IMR-90 (cell line): ENCODE results near the gene SLC9A9. TPM values are rescaled to one million over a fixed set of nuclear protein-coding genes. Genes with fewer than 3 reads are reported as not detected.

ENCODE experiments used
- ATAC-seq: fragments of 200-7000 bp; cut with Tn5 transposase; 2 replicates; pipeline ENCODE4 v1.9.1; 2020; ENCODE audit warnings: low read depth, mild to moderate bottlenecking, moderate library complexity
- BruUV-seq: library from RNA; stranded (reverse); fragments of 400-500 nt; replicated peaks from 2 replicates; lab custom pipeline; 2021; lab: Mats Ljungman, UMichigan
- CTCF ChIA-PET: fragments of 300-600 bp; formaldehyde crosslinking; extraction: SDS; loops from one replicate; lab custom pipeline; 2021; ENCODE audit warnings: antibody characterized with exemption; lab: Yijun Ruan, JAX
- POLR2A ChIA-PET: fragments of 300-600 bp; sonication (Branson Sonifier 250); formaldehyde crosslinking; loops from one replicate; lab custom pipeline; 2022; ENCODE audit warnings: antibody characterized with exemption; ENCODE audit not compliant: unreplicated experiment; lab: Charles Lee
- DNase-seq: peaks from one replicate; pipeline ENCODE4 v3.0.0; 2013
- H2AFZ ChIP-seq: replicated peaks from 2 replicates; pipeline ENCODE3; 2013; ENCODE audit warnings: low read length, mild to moderate bottlenecking; ENCODE audit not compliant: poor library complexity
- H2AK5ac ChIP-seq: 2 replicates; pipeline ENCODE4 v1.6.1; 2013; ENCODE audit warnings: low read depth, low read length, inconsistent platforms
- H2AK9ac ChIP-seq: replicated peaks from 2 replicates; pipeline ENCODE3; 2013; ENCODE audit warnings: mild to moderate bottlenecking, low read depth, low read length, moderate library complexity; ENCODE audit not compliant: poor library complexity
- H2BK120ac ChIP-seq: 2 replicates; pipeline ENCODE4 v1.6.1; 2013; ENCODE audit warnings: low read depth, low read length, inconsistent platforms
- H2BK15ac ChIP-seq: 3 replicates; pipeline ENCODE4 v1.6.1; 2013; ENCODE audit warnings: low read depth, low read length, inconsistent platforms
- H2BK20ac ChIP-seq: 2 replicates; pipeline ENCODE4 v1.6.1; 2013; ENCODE audit warnings: low read depth, mild to moderate bottlenecking, inconsistent platforms, low read length, moderate library complexity
- H2BK5ac ChIP-seq: 2 replicates; pipeline ENCODE4 v1.6.1; 2013; ENCODE audit warnings: mild to moderate bottlenecking, low read depth, low read length, inconsistent platforms; ENCODE audit not compliant: poor library complexity, severe bottlenecking
- H3K14ac ChIP-seq: replicated peaks from 2 replicates; pipeline ENCODE4 v1.6.1; 2013; ENCODE audit warnings: low read depth, low read length, inconsistent platforms
- H3K18ac ChIP-seq: 2 replicates; pipeline ENCODE4 v1.6.1; 2013; ENCODE audit warnings: low read depth, low read length, control low read depth
- H3K23ac ChIP-seq: 2 replicates; pipeline ENCODE4 v1.6.1; 2013; ENCODE audit warnings: low read depth, low read length, inconsistent platforms
- H3K27ac ChIP-seq: 2 replicates; pipeline ENCODE4 v1.5.1; 2013; ENCODE audit warnings: mild to moderate bottlenecking, control low read depth, low read length; ENCODE audit not compliant: insufficient read depth
- H3K27me3 ChIP-seq: 2 replicates; pipeline ENCODE4 v1.6.1; 2013; ENCODE audit warnings: low read length; ENCODE audit not compliant: control insufficient read depth, insufficient read depth
- H3K36me3 ChIP-seq: 2 replicates; pipeline ENCODE4 v1.6.1; 2013; ENCODE audit warnings: low read length, mixed read lengths; ENCODE audit not compliant: control insufficient read depth, insufficient read depth
- H3K4ac ChIP-seq: 2 replicates; pipeline ENCODE4 v1.6.1; 2013; ENCODE audit warnings: low read depth, low read length, inconsistent platforms
- H3K4me1 ChIP-seq: 2 replicates; pipeline ENCODE4 v1.6.1; 2013; ENCODE audit warnings: low read length, mixed read lengths; ENCODE audit not compliant: control insufficient read depth, insufficient read depth
- H3K4me2 ChIP-seq: 2 replicates; pipeline ENCODE4 v1.6.1; 2013; ENCODE audit warnings: low read depth, mild to moderate bottlenecking, control low read depth, low read length, moderate library complexity
- H3K4me3 ChIP-seq: 2 replicates; pipeline ENCODE4 v1.5.1; 2013; ENCODE audit warnings: low read depth, mild to moderate bottlenecking, control low read depth, low read length, moderate library complexity; ENCODE audit not compliant: insufficient read depth
- H3K56ac ChIP-seq: 2 replicates; pipeline ENCODE4 v1.6.1; 2013; ENCODE audit warnings: low read length, inconsistent platforms; ENCODE audit not compliant: insufficient read depth; ENCODE audit errors: extremely low read depth
- H3K79me1 ChIP-seq, 2 experiments: 2 replicates each; pipeline ENCODE4 v1.6.1; 2013; ENCODE audit warnings: low read length in 2 of 2, inconsistent platforms in 1 of 2, low read depth in 1 of 2
- H3K9ac ChIP-seq: 2 replicates; pipeline ENCODE4 v1.6.1; 2013; ENCODE audit warnings: low read depth, low read length, control low read depth
- H3K9me1 ChIP-seq: 2 replicates; pipeline ENCODE4 v1.6.1; 2013; ENCODE audit warnings: low read length, inconsistent platforms; ENCODE audit not compliant: insufficient read depth
- H3K9me3 ChIP-seq: 2 replicates; pipeline ENCODE4 v1.6.1; 2013; ENCODE audit warnings: low read length; ENCODE audit not compliant: control insufficient read depth, insufficient read depth
- H4K20me1 ChIP-seq: 2 replicates; pipeline ENCODE4 v1.6.1; 2013; ENCODE audit warnings: low read length, inconsistent platforms; ENCODE audit not compliant: insufficient read depth
- H4K5ac ChIP-seq: 2 replicates; pipeline ENCODE4 v1.6.1; 2013; ENCODE audit warnings: mild to moderate bottlenecking, low read depth, low read length, control low read depth
- H4K8ac ChIP-seq, 2 experiments: 2 replicates each; pipeline ENCODE4 v1.6.1; 2013; ENCODE audit warnings: low read depth in 2 of 2, low read length in 2 of 2, control low read depth in 1 of 2, inconsistent platforms in 1 of 2
- H4K91ac ChIP-seq: 2 replicates; pipeline ENCODE4 v1.6.1; 2013; ENCODE audit warnings: low read depth, low read length, inconsistent platforms; ENCODE audit not compliant: insufficient read depth
- BHLHE40 ChIP-seq: fragments of 150-350 bp; IDR thresholded peaks from 2 replicates; pipeline ENCODE4 v1.6.1; 2016; ENCODE audit warnings: mild to moderate bottlenecking, low read depth, low read length
- CEBPB ChIP-seq: IDR thresholded peaks from 2 replicates; pipeline ENCODE4 v1.6.1; 2012; ENCODE audit warnings: low read depth, low read length, improper control_type of control experiment
- CHD1 ChIP-seq: IDR thresholded peaks from 2 replicates; pipeline ENCODE4 v1.6.1; 2012; ENCODE audit warnings: low read depth, low read length, improper control_type of control experiment
- FOS ChIP-seq: fragments of 150-350 bp; IDR thresholded peaks from 2 replicates; pipeline ENCODE4 v1.6.1; 2016; ENCODE audit warnings: low read depth, low read length
- MAFK ChIP-seq: IDR thresholded peaks from 2 replicates; pipeline ENCODE4 v1.6.1; 2012; ENCODE audit warnings: low read depth, low read length, improper control_type of control experiment
- MXI1 ChIP-seq: IDR thresholded peaks from 2 replicates; pipeline ENCODE4 v1.6.1; 2012; ENCODE audit warnings: low read depth, mild to moderate bottlenecking, low read length, moderate library complexity, borderline replicate concordance
- NFE2L2 ChIP-seq: fragments of 150-350 bp; IDR thresholded peaks from 2 replicates; pipeline ENCODE4 v1.6.1; 2016; ENCODE audit warnings: low read depth, mild to moderate bottlenecking, low read length
- POLR2A ChIP-seq: IDR thresholded peaks from 2 replicates; pipeline ENCODE4 v1.6.1; 2012; ENCODE audit warnings: mild to moderate bottlenecking, low read depth, low read length
- RAD21 ChIP-seq: IDR thresholded peaks from 2 replicates; pipeline ENCODE4 v1.6.1; 2012; ENCODE audit warnings: low read length, improper control_type of control experiment
- RCOR1 ChIP-seq: IDR thresholded peaks from 2 replicates; pipeline ENCODE4 v1.6.1; 2012; ENCODE audit warnings: mild to moderate bottlenecking, low read length, improper control_type of control experiment; ENCODE audit not compliant: insufficient replicate concordance
- RFX5 ChIP-seq: IDR thresholded peaks from 2 replicates; pipeline ENCODE4 v1.8.0; 2012; ENCODE audit warnings: low read depth, mild to moderate bottlenecking, low read length, moderate library complexity
- SMC3 ChIP-seq: fragments of 150-350 bp; IDR thresholded peaks from 2 replicates; pipeline ENCODE4 v1.6.1; 2016; ENCODE audit warnings: low read depth, mild to moderate bottlenecking, antibody characterized with exemption, low read length, moderate library complexity
- WGBS, 2 experiments: methylation state at CpG; one replicate each; pipeline versions ENCODE4 v1.1.5 to v1.1.7; 2013; ENCODE audit warnings: missing lambda C conversion rate in 2 of 2; ENCODE audit not compliant: insufficient read length in 1 of 2; ENCODE audit errors: extremely low coverage in 2 of 2; 5-methylcytosine and 5-hydroxymethylcytosine counted together
- dilution Hi-C: fragments of 300-500 bp; cut with HindIII; formaldehyde crosslinking; loops from one replicate; pipeline ENCODE4 v1.14.3; 2018; ENCODE audit warnings: low sequenced_read_pairs; ENCODE audit not compliant: unreplicated experiment
- in situ Hi-C: fragments of 300-500 bp; cut with MboI; formaldehyde crosslinking; loops from 3 replicates; pipeline ENCODE4 v1.14.3; 2019; ENCODE audit warnings: low sequenced_read_pairs, inconsistent platforms, mixed read lengths
- intact Hi-C: fragments of 100-400 bp; cut with micrococcal nuclease; formaldehyde crosslinking; loops from 2 replicates; pipeline ENCODE4 v1.10.0; 2022
- polyA plus RNA-seq, 3 experiments: library from polyadenylated mRNA; depleted of rRNA; stranded (reverse); fragments of >200 nt; gene quantifications; 2 replicates each; pipeline ENCODE4 v1.2.3, GENCODE V29; 2012; ENCODE audit warnings: low replicate concordance in 1 of 3
- total RNA-seq: library from RNA; depleted of rRNA; stranded (reverse); fragments of >200 nt; gene quantifications from 2 replicates; pipeline ENCODE4 v1.2.3, GENCODE V29; 2012
- TF ChIP-seq, protein P1 (sequence below): fragments of 150-350 bp; IDR thresholded peaks from 2 replicates; pipeline ENCODE4 v1.6.1; 2017; ENCODE audit warnings: mild to moderate bottlenecking, antibody characterized with exemption, low read length, low read depth
- TF ChIP-seq, protein P2 (sequence below): conservative IDR thresholded peaks from 2 replicates; pipeline ENCODE4 v1.5.1; 2012; ENCODE audit warnings: mild to moderate bottlenecking, low read depth, low read length, improper control_type of control experiment
- TF ChIP-seq, protein P3 (sequence below): fragments of 150-350 bp; IDR thresholded peaks from 2 replicates; pipeline ENCODE4 v1.6.1; 2016; ENCODE audit warnings: low read depth, mild to moderate bottlenecking, low read length, moderate library complexity, borderline replicate concordance

SLC9A9 gene
- total and polyA plus RNA-seq, 2 of the 4 experiments (the other 2 are of a cell fraction) = 1.4 to 2.3 TPM

DNA sequence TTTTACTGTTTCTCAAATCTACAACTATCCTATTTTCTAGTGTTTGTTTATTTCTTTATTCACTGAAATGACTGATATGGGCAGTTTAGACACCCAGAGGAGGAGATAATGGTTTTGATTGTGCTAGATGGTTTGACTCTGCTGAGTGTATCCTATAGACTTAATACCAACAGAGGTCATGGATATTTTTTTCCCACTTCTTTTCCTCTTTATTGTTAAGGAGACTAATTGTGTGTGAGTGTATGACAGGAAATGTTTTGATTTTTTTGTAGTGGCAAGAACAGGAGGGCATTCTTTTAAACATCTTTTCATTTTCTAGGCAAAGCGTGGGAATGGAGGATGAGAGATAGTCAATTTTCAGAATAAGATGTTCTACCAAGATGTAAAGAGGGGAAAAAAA, 505.2 kb downstream of the SLC9A9 start:
- Histone ChIP-seq H2AK5ac (no peak overlapping the region), H4K5ac (no peak overlapping the region), H3K36me3 (no peaks in the 10 kb centered on the region), H3K27ac (no peak overlapping the region), H3K14ac (no peak overlapping the region), H2BK15ac (no peak overlapping the region), H4K91ac (no peak overlapping the region), H2AFZ (no peak overlapping the region), H3K4me3 (no peak overlapping the region), H3K9me1 (no peaks in the 10 kb centered on the region), H4K8ac (no peak overlapping the region), H3K79me1 (no peaks in the 10 kb centered on the region), H3K9ac (no peak overlapping the region), H3K4me2 (no peak overlapping the region), H2BK120ac (no peak overlapping the region), H4K20me1 (no peaks in the 10 kb centered on the region), H3K56ac (no peak overlapping the region), H3K27me3 (no peaks in the 10 kb centered on the region), H3K4ac (no peak overlapping the region), H3K18ac (no peak overlapping the region), H2BK20ac (no peak overlapping the region), H3K23ac (no peak overlapping the region), H3K9me3 (no peaks in the 10 kb centered on the region), H2AK9ac (no peak overlapping the region), H2BK5ac (no peak overlapping the region), H3K4me1 (no peaks in the 10 kb centered on the region)
- WGBS, 2 experiments = no CpG with 5 or more reads among the region's 1 CpG
- no peak for ATAC-seq
- dilution Hi-C loops = no loop called here
- ChIA-PET CTCF (no interaction called here), POLR2A (no interaction called here)
- BruUV-seq = no TSS peak
- intact Hi-C loops = no loop called here
- TF ChIP-seq, protein P1, sequence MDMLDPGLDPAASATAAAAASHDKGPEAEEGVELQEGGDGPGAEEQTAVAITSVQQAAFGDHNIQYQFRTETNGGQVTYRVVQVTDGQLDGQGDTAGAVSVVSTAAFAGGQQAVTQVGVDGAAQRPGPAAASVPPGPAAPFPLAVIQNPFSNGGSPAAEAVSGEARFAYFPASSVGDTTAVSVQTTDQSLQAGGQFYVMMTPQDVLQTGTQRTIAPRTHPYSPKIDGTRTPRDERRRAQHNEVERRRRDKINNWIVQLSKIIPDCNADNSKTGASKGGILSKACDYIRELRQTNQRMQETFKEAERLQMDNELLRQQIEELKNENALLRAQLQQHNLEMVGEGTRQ = no peak
- TF ChIP-seq SMC3 (no peak), RFX5 (no peak), NFE2L2 (no peak), CEBPB (no peak), BHLHE40 (no peak), MAFK (no peak), POLR2A (no peak), MXI1 (no peak), RCOR1 (no peak), CHD1 (no peak), FOS (no peak), RAD21 (no peak)
- TF ChIP-seq, protein P2, sequence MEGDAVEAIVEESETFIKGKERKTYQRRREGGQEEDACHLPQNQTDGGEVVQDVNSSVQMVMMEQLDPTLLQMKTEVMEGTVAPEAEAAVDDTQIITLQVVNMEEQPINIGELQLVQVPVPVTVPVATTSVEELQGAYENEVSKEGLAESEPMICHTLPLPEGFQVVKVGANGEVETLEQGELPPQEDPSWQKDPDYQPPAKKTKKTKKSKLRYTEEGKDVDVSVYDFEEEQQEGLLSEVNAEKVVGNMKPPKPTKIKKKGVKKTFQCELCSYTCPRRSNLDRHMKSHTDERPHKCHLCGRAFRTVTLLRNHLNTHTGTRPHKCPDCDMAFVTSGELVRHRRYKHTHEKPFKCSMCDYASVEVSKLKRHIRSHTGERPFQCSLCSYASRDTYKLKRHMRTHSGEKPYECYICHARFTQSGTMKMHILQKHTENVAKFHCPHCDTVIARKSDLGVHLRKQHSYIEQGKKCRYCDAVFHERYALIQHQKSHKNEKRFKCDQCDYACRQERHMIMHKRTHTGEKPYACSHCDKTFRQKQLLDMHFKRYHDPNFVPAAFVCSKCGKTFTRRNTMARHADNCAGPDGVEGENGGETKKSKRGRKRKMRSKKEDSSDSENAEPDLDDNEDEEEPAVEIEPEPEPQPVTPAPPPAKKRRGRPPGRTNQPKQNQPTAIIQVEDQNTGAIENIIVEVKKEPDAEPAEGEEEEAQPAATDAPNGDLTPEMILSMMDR = no peak
- TF ChIP-seq, protein P3, sequence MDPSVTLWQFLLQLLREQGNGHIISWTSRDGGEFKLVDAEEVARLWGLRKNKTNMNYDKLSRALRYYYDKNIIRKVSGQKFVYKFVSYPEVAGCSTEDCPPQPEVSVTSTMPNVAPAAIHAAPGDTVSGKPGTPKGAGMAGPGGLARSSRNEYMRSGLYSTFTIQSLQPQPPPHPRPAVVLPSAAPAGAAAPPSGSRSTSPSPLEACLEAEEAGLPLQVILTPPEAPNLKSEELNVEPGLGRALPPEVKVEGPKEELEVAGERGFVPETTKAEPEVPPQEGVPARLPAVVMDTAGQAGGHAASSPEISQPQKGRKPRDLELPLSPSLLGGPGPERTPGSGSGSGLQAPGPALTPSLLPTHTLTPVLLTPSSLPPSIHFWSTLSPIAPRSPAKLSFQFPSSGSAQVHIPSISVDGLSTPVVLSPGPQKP = no peak
- in situ Hi-C loops = no loop called here
- no peak for DNase-seq
